NCI-H2029 treated with DMSO at 0.1 percent for 48 hours (cell line): ENCODE data around the gene PLS3.

ENCODE experiments used
- DNase-seq: peaks from one replicate; lab custom pipeline; 2025; lab: John Stamatoyannopoulos, UW

PLS3 gene

GRCh38 chrX:115565888-115566287 is 4.9 kb downstream of the PLS3 start:
- no peak for DNase-seq

- no peak for DNase-seq
Observed at GRCh38 chrX:115571712-115572111, 10.7 kb downstream of the PLS3 start.

GRCh38 chrX:115573185-115573584 is 12.2 kb downstream of the PLS3 start:
- DNase-seq: no peak

- no peak for DNase-seq
Observed at GRCh38 chrX:115576676-115577075, 15.7 kb downstream of the PLS3 start.

GRCh38 chrX:115579327-115579726 is 18.4 kb downstream of the PLS3 start:
- DNase-seq: no peak

- no peak for DNase-seq
Observed at GRCh38 chrX:115579786-115580294, 18.9 kb downstream of the PLS3 start.

GRCh38 chrX:115581759-115582615 is 21.0 kb downstream of the PLS3 start:
- DNase-seq: no peak

DNA sequence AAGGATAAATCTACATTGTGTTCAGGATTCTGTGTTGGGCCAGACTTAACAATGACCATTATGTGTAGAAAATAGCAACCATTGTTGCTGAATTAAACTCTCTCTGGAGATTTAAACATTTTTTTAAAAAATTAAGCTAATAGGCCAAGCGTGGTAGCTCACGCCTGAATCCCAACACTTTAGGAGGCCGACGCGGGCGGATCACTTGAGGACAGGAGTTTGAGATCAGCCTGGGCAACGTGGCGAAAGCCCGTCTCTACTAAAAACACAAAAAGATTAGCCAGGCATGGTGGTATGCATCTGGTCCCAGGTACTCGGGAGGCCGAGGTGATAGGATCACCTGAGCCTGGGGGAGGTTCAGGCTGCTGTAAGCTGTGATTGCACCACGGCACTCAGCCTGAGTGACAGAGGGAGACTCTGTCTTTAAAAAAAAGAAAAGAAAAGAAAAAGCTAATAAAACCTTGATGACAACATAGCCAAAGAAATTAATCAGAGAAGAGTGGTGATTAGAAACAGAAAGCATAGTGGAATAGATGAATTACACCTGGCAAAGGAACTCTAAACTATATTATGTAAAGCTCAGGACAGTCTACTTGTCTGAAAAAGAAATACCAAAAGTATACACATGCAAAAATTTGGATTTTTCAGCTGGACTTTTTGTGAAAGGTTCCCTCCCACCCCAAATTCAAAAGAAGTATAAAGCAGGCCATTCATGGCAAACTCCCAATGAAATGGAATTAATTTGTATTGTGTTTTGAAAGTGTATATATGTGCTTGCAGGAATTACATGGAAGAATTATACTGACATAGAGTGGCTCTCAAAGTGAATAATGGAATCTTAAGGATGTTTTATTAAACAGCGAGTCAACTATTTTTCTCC is 21.9 kb downstream of the PLS3 start:
- no peak for DNase-seq

GRCh38 chrX:115583496-115584004 is 22.6 kb downstream of the PLS3 start:
- no peak for DNase-seq

DNA sequence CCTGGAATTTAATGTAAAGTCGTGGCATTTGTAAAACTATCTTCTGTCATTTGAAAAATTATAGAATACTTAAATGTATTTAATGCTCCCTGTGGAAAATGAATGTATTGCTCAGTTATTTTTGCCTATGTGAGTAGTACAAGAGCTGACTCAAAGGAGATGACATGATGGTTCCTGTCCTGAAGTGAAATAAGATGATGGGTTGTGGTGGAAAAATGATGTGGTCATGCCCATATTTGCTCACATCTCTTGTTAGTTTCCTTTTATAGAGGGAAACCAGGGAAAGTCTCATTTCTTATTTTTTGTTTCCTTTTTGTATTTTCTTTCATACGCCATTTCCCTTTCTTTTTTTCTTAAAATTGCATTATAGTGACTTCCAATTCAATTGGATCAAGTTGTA is 23.7 kb downstream of the PLS3 start:
- no peak for DNase-seq

- DNase-seq: no peak
Observed at GRCh38 chrX:115588179-115588578, 27.2 kb downstream of the PLS3 start.

GRCh38 chrX:115589419-115589818 is 28.4 kb downstream of the PLS3 start:
- no peak for DNase-seq

DNA sequence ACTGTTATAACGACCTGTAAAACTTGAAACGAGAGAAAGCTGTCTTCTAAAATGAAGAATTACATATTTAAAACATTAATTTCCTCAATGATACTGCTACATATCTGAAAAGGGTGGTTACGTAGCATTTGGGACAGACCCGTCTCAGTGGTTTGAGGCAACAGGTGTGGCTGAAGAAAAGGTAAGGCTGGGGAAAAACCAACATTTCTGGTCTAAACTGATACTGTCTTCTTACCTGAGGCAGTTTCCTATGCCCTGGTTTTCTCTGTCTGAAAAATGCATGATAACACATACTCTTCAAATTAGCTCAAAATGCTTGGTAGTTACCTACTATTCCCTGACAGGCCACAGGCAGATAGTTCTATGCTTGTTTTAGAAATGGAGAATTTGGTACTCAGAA is 30.4 kb downstream of the PLS3 start:
- DNase-seq: no peak

- DNase-seq: no peak
Observed at GRCh38 chrX:115591856-115592842, 31.2 kb downstream of the PLS3 start.

- DNase-seq: no peak
Observed at GRCh38 chrX:115592997-115593734, 32.2 kb downstream of the PLS3 start.

DNA sequence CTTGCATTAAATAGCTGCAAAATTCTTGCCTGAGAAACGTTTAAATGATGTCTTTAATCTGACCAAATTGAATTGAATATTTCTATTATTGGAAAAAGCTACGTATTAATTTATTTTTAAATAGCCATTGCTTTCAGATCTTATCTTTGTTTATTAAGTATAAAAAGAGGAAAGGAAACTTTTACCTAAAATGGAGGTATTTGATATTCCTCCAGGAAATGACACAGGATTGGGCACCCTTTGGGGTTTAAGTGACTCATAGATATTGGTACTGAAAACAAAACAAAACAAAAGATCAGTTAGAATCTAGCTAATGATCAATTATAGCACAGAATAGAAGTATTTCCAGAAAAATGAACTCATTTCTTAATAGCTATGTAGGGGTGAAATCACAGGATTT is 34.1 kb downstream of the PLS3 start:
- no peak for DNase-seq

DNA sequence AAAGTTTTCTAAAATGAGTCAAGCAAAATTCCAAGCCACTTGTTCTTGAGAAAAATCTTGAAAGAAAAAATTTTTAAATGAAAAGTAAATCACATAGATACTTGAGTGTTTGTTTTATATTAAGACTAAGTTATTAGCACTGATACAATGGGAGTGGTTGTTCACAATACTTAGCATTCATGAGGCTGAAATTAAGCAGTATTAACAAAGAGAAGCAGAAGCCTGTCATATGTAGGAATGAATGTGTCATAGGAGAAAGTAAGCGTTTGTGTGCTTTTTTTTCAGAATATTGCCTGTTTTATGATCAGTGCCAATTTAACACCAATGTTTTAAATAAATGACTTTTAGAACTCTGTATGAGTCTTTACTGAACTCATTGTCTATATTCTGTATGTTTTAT is 37.6 kb downstream of the PLS3 start:
- no peak for DNase-seq

- no peak for DNase-seq
Observed at GRCh38 chrX:115602308-115602707, 41.3 kb downstream of the PLS3 start.

DNA sequence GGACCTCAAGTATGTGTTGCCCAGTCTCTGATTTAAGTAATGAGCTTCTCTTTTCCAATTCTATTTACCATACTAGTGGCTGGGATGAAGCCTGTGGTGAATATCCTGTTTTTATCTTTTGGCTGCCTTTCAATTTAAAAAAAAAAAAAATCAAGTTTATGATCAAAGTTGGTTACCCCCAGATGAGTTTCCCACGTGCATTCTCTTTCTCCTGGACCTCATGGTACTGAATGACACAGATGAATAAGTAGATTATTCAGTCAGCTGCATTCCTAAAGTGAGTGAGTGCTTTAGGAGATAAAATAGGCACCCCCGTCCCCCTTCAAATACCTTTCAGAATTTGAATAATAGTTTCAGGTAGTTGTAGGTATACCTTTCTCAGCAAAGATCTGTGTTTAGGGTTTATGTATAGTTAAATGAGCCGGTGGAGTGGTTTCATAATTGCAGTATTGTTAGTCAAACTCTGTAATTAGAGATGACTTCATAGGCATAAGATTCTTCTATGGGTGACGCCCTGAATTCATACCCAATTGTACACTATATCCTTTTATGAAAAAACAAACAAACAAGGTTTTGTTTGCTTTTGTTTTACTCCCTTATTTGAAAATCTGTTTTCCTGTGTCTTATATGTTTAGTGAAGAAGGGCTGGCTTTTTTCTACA is 41.9 kb downstream of the PLS3 start:
- DNase-seq: no peak

GRCh38 chrX:115603534-115604074 is 42.6 kb downstream of the PLS3 start:
- DNase-seq: no peak
